Karpas-422 (cell line): ENCODE results near the gene ROCK2. TPM values are rescaled to one million over a fixed set of nuclear protein-coding genes. Genes with fewer than 3 reads are reported as not detected.
"Not testable (repeated sequence)": the region's sequence is repeated elsewhere in the genome, so short reads cannot be mapped to it uniquely, and the experiment has no call there.

Experiments used
- DNase-seq: peaks from one replicate; pipeline ENCODE4 v3.0.0-alpha.2; 2015
- H2AFZ ChIP-seq: fragments of 200-600 bp; sonication (generic); 2 replicates; pipeline ENCODE4 v1.6.1; 2014; ENCODE audit warnings: antibody characterized with exemption, low read length, mixed read lengths
- H3K27ac ChIP-seq: fragments of 200-600 bp; sonication (generic); 2 replicates; pipeline ENCODE4 v1.5.1; 2014; ENCODE audit warnings: mild to moderate bottlenecking, low read length, moderate library complexity
- H3K27me3 ChIP-seq: fragments of 200-600 bp; sonication (generic); 2 replicates; pipeline ENCODE4 v1.6.1; 2014; ENCODE audit warnings: low read length, mixed read lengths
- H3K36me3 ChIP-seq: fragments of 200-600 bp; sonication (generic); 2 replicates; pipeline ENCODE4 v1.6.1; 2014; ENCODE audit warnings: low read length, mixed read lengths; ENCODE audit not compliant: insufficient read depth
- H3K4me1 ChIP-seq: fragments of 200-600 bp; sonication (generic); 2 replicates; pipeline ENCODE4 v1.6.1; 2014; ENCODE audit warnings: mild to moderate bottlenecking, low read length, mixed read lengths
- H3K4me2 ChIP-seq: fragments of 200-600 bp; sonication (generic); 2 replicates; pipeline ENCODE4 v1.6.1; 2014; ENCODE audit warnings: low read length, low read depth, mild to moderate bottlenecking; ENCODE audit not compliant: poor library complexity, severe bottlenecking
- H3K4me3 ChIP-seq: fragments of 200-600 bp; sonication (generic); 2 replicates; pipeline ENCODE4 v1.5.1; 2014; ENCODE audit warnings: mild to moderate bottlenecking, antibody characterized with exemption, low read length, mixed read lengths
- H3K79me2 ChIP-seq: fragments of 200-600 bp; sonication (generic); 2 replicates; pipeline ENCODE4 v1.6.1; 2014; ENCODE audit warnings: mild to moderate bottlenecking, low read length, mixed read lengths
- H3K9ac ChIP-seq: fragments of 200-600 bp; sonication (generic); 2 replicates; pipeline ENCODE4 v1.6.0; 2014; ENCODE audit warnings: low read length
- H3K9me2 ChIP-seq: fragments of 200-600 bp; sonication (generic), shearing (Covaris generic); replicated peaks from 2 replicates; pipeline ENCODE4 v1.6.0; 2014; ENCODE audit warnings: mild to moderate bottlenecking, low read length, moderate library complexity; ENCODE audit not compliant: insufficient read depth
- H3K9me3 ChIP-seq: fragments of 300-700, 200-600 bp; sonication (generic); 2 replicates; pipeline ENCODE4 v1.6.1; 2014; ENCODE audit warnings: low read length, mixed read lengths
- H4K20me1 ChIP-seq: fragments of 200-600 bp; sonication (generic); 2 replicates; pipeline ENCODE4 v1.6.1; 2014; ENCODE audit warnings: mild to moderate bottlenecking, antibody characterized with exemption, low read length, low read depth; ENCODE audit not compliant: insufficient read depth
- total RNA-seq: library from RNA; depleted of rRNA; stranded (reverse); fragments of >200 nt; shearing (Covaris generic); gene quantifications from 2 replicates; pipeline ENCODE4 v1.2.3, GENCODE V29; 2014; ENCODE audit warnings: low replicate concordance

ROCK2 gene
- total RNA-seq, 1 experiment from 2014 or later: 14.2 TPM

GRCh38 chr2:11239147-11239546 lies 105.3 kb downstream of the ROCK2 start:
- no peaks in the 10 kb centered on the region for H3K27me3 ChIP-seq
- H3K4me1 ChIP-seq: peaks cover 7% of the 10 kb centered on the region
- H3K4me3 ChIP-seq: no peak overlapping the region
- no peaks in the 10 kb centered on the region for H3K36me3 ChIP-seq
- no peaks in the 10 kb centered on the region for H3K9me2 ChIP-seq
- no peak for DNase-seq
- H3K9ac ChIP-seq: no peak overlapping the region
- H3K9me3 ChIP-seq: no peaks in the 10 kb centered on the region
- H3K27ac ChIP-seq: no peak overlapping the region
- H3K4me2 ChIP-seq: no peak overlapping the region
- H2AFZ ChIP-seq: no peak overlapping the region
- no peaks in the 10 kb centered on the region for H3K79me2 ChIP-seq
- H4K20me1 ChIP-seq: no peaks in the 10 kb centered on the region

DNA sequence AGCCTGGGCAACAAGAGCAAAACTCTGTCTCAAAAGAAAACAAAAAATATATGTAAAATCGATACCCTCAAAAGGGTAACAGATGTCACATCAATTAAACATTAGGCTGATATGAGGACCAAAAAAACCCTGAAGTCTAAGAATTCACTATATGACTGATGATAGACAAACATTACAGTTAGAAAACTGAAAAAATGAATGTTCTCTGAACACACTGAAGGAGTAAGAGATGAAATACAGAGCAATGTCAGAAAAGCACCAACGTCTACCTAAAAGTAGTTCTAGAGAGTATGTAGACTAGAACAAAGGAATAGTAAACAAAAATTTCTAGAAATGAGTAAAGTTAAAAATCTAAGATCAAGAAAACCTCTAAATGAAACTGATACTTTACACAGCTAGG lies 107.3 kb downstream of the ROCK2 start:
- Histone ChIP-seq H3K9me2 (no peaks in the 10 kb centered on the region), H3K9me3 (no peaks in the 10 kb centered on the region), H3K27ac (no peak overlapping the region), H3K36me3 (no peaks in the 10 kb centered on the region), H3K79me2 (no peaks in the 10 kb centered on the region), H4K20me1 (no peaks in the 10 kb centered on the region), H3K4me2 (no peak overlapping the region), H3K4me1 (peaks cover 16% of the 10 kb centered on the region), H3K4me3 (no peak overlapping the region), H2AFZ (no peak overlapping the region), H3K9ac (no peak overlapping the region), H3K27me3 (no peaks in the 10 kb centered on the region)
- DNase-seq: no peak

DNA sequence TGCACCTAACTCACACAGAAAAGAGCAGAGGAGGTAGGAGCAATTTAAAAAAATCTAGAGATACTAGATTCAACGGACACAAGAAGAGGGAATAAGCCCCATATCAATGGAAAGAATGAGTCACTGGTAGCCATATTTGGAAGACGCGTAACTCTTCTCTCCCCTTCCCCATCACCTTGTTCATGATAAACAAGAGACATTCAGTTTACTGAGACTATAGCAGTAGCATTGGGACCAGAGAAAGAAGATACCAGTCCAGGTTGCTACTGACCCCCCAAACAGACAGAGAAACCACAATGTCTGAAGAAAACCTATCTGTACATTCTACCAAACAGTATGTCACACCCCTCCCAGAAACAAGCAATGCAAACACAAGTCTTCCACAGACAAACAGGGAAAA lies 108.1 kb downstream of the ROCK2 start:
- H3K79me2 ChIP-seq: no peaks in the 10 kb centered on the region

GRCh38 chr2:11235583-11235982 lies 108.9 kb downstream of the ROCK2 start:
- no peaks in the 10 kb centered on the region for H4K20me1 ChIP-seq
- H3K9ac ChIP-seq: no peak overlapping the region
- no peaks in the 10 kb centered on the region for H3K79me2 ChIP-seq
- DNase-seq: no peak
- peaks cover 16% of the 10 kb centered on the region for H3K4me1 ChIP-seq
- H3K4me2 ChIP-seq: no peak overlapping the region
- H3K9me2 ChIP-seq: no peaks in the 10 kb centered on the region
- no peaks in the 10 kb centered on the region for H3K36me3 ChIP-seq
- no peaks in the 10 kb centered on the region for H3K27me3 ChIP-seq
- H3K4me3 ChIP-seq: no peak overlapping the region
- H3K27ac ChIP-seq: no peak overlapping the region
- H2AFZ ChIP-seq: no peak overlapping the region
- H3K9me3 ChIP-seq: no peaks in the 10 kb centered on the region

More for the DNA sequence above, 108.1 kb downstream of the ROCK2 start:
- Histone ChIP-seq H3K9ac (no peak overlapping the region), H3K4me3 (no peak overlapping the region), H2AFZ (no peak overlapping the region), H3K27me3 (no peaks in the 10 kb centered on the region), H3K9me2 (no peaks in the 10 kb centered on the region), H3K36me3 (no peaks in the 10 kb centered on the region), H3K27ac (no peak overlapping the region), H3K4me2 (no peak overlapping the region), H4K20me1 (no peaks in the 10 kb centered on the region), H3K9me3 (no peaks in the 10 kb centered on the region), H3K4me1 (peaks cover 16% of the 10 kb centered on the region)
- DNase-seq: no peak

GRCh38 chr2:11234309-11234708 lies 110.1 kb downstream of the ROCK2 start:
- peak; percentile 69 for DNase-seq
- H4K20me1 ChIP-seq: no peaks in the 10 kb centered on the region

GRCh38 chr2:11231193-11231592 lies 113.2 kb downstream of the ROCK2 start:
- peaks cover 11% of the 10 kb centered on the region for H3K4me1 ChIP-seq
- H3K9me3 ChIP-seq, H3K27me3 ChIP-seq, H3K27ac ChIP-seq, DNase-seq, H3K4me3 ChIP-seq, H4K20me1 ChIP-seq, H3K36me3 ChIP-seq, H2AFZ ChIP-seq, H3K9me2 ChIP-seq, H3K4me2 ChIP-seq, H3K9ac ChIP-seq, H3K79me2 ChIP-seq: not testable (repeated sequence)

More at GRCh38 chr2:11234309-11234708, 110.1 kb downstream of the ROCK2 start:
- Histone ChIP-seq H3K9me3 (no peaks in the 10 kb centered on the region), H3K79me2 (no peaks in the 10 kb centered on the region), H3K27ac (no peak overlapping the region), H3K4me2 (no peak overlapping the region), H3K4me3 (no peak overlapping the region), H3K4me1 (peaks cover 14% of the 10 kb centered on the region), H3K27me3 (no peaks in the 10 kb centered on the region), H2AFZ (no peak overlapping the region), H3K9ac (no peak overlapping the region), H3K36me3 (no peaks in the 10 kb centered on the region), H3K9me2 (no peaks in the 10 kb centered on the region)

GRCh38 chr2:11228692-11229091 lies 115.7 kb downstream of the ROCK2 start:
- Histone ChIP-seq H3K36me3 (no peaks in the 10 kb centered on the region), H3K4me1 (peaks cover 18% of the 10 kb centered on the region), H3K9me3 (no peaks in the 10 kb centered on the region), H3K79me2 (no peaks in the 10 kb centered on the region), H3K4me3 (no peak overlapping the region), H3K9ac (no peak overlapping the region), H2AFZ (no peak overlapping the region), H3K9me2 (no peaks in the 10 kb centered on the region), H3K27me3 (no peaks in the 10 kb centered on the region), H3K27ac (no peak overlapping the region), H3K4me2 (no peak overlapping the region), H4K20me1 (no peaks in the 10 kb centered on the region)
- no peak for DNase-seq

GRCh38 chr2:11227595-11227994 lies 116.8 kb downstream of the ROCK2 start:
- no peaks in the 10 kb centered on the region for H3K79me2 ChIP-seq
- no peaks in the 10 kb centered on the region for H4K20me1 ChIP-seq
- H3K4me1 ChIP-seq: peaks cover 12% of the 10 kb centered on the region
- no peak overlapping the region for H2AFZ ChIP-seq
- no peaks in the 10 kb centered on the region for H3K27me3 ChIP-seq
- no peaks in the 10 kb centered on the region for H3K9me2 ChIP-seq
- no peak overlapping the region for H3K4me3 ChIP-seq
- no peaks in the 10 kb centered on the region for H3K9me3 ChIP-seq
- DNase-seq: no peak
- H3K4me2 ChIP-seq: no peak overlapping the region
- H3K9ac ChIP-seq: no peak overlapping the region
- H3K36me3 ChIP-seq: no peaks in the 10 kb centered on the region
- H3K27ac ChIP-seq: no peak overlapping the region

DNA sequence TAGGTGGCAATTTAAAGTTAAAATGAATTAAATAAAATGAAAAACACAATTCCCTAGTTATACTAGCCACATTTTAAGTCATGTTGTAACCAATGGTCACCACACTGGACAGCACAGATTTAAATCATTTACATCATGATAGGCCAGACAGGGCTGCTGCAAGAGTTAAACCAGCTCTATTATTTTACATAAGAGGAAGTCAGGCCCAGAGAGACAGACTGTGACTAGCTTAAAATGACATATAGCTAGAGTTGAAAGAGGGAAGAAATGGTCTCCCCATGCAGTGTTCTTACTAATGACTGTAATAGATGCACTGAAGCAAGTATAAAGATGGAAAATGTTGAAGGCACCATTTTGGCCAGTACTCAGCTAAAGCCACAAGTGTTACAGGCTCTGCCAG lies 119.5 kb downstream of the ROCK2 start:
- H4K20me1 ChIP-seq: no peaks in the 10 kb centered on the region
- H3K4me1 ChIP-seq: peaks cover 12% of the 10 kb centered on the region
- no peaks in the 10 kb centered on the region for H3K36me3 ChIP-seq
- no peak overlapping the region for H2AFZ ChIP-seq
- no peaks in the 10 kb centered on the region for H3K9me3 ChIP-seq
- no peaks in the 10 kb centered on the region for H3K9me2 ChIP-seq
- H3K79me2 ChIP-seq: no peaks in the 10 kb centered on the region
- no peak overlapping the region for H3K9ac ChIP-seq
- peak overlapping the region; percentile 44 for H3K4me2 ChIP-seq
- no peaks in the 10 kb centered on the region for H3K27me3 ChIP-seq
- H3K4me3 ChIP-seq: no peak overlapping the region
- peak; percentile 73 for DNase-seq
- 0 out of 2 replicates have a peak overlapping the region, but pooled peaks have one; percentile 10 for H3K27ac ChIP-seq
